Measurements from ENCODE around the gene MAFG. TPM values are rescaled to one million over a fixed set of nuclear protein-coding genes. Genes with fewer than 3 reads are reported as not detected.

MAFG gene
- total RNA-seq, 1 donor from 2014 or later: 13.9 TPM

DNA sequence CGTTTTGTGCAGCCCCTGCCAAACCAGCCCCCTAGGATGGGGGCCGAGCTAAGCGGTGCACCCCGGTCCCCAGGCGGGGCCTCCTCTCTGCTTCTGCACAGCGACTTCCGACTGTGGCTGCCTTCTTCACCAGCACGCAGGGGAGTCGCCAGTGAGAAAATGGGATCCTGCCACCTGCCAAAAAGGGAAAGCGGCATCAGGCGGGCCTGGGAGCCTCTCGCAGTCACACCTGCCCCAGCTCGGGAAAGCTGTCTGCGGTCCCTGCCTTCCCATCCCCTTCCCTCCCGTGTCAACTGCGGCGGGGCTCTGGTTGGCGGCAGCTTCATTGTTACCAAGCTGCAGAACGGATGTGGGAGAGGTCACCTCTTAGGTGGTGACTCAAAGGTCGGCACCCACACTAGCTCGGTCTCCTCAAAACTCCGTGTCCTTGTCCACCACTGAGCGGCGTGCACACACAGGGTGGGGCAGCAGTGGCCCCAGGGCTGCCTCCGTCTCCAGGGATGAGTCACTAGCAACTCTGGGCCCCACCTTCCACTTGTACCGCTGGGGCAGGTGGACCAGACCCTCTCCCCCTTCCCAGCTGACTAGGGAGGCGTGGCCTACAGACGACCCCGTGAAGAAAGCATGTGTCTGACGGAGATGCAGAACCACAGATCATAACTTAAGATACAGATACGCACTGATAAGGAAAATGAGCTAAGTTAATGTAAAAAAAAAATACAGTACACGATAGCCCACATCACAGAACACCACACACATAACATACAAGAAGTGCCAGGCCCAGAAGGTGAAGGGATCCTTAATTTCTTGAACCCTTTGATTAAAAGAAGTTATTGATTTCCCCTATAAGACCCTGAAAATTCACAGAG is 14.9 kb downstream of the MAFG start:
- DNase-seq (ENCODE audit: low spot score in 2 of 2) (no peak), FAIRE-seq (no peak)

DNA sequence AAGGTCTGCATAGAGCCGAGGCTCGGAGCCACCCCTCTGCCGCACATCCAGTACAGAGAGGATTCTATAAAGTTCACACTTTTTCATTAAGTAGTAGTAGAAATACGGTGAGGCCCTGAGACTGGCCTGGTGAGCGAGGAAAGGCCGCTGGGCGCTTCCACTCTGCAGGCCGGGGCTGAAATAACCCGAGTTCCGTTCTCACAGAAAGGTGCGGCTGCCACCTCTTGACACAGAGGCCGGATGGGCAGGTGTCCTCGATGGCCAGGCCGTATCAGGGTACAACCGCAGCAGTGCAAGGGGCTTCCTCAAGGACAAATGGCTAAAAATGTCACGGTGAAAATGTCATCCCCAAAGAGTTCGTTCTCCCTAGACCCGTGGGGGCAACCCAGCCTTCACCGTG is 15.6 kb downstream of the MAFG start:
- no peak for DNase-seq (ENCODE audit: low spot score in 2 of 2)
- FAIRE-seq: no peak

DNA sequence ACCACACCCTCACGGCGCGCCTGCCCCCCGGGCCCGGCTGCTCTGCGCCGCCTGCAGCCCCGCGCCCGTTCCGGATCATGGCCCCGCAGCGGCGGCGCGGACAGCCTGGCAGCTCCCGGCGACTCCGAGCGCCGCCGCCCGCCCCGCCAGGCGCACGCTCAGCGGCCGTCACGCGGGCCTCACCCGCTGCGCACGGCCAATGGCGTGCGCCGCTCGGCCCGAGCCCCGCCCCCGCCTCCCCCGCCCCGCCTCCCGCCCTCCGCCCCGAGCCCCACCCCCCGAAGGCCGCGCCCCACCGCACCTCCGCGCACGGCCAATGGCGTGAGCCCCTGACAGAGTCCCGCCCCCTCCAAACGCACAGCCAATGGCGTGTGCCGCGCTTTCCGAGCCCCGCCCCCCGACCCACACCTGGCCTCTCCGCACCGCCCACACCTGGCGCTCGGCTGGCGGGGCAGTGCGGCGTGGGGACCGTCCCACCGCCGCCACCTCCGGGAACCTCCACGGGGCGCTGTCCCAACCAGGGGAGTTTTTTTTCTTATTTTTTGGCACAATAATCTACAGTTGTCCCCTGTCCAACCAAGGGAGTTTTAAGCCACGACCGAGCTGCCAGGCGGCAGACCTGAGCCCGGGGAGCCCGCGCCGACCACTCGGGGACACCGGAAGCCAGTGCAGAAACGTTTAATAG is 16.1 kb downstream of the MAFG start, which contains the start of gene PCYT2:
TSS of gene PCYT2 (minus strand) at position 123 of the 685 bp plus-strand sequence. CDS start at position 79, 44 bp downstream.
- no peak for FAIRE-seq
- DNase-seq (ENCODE audit: low spot score in 2 of 2): peak; percentile 100

DNA sequence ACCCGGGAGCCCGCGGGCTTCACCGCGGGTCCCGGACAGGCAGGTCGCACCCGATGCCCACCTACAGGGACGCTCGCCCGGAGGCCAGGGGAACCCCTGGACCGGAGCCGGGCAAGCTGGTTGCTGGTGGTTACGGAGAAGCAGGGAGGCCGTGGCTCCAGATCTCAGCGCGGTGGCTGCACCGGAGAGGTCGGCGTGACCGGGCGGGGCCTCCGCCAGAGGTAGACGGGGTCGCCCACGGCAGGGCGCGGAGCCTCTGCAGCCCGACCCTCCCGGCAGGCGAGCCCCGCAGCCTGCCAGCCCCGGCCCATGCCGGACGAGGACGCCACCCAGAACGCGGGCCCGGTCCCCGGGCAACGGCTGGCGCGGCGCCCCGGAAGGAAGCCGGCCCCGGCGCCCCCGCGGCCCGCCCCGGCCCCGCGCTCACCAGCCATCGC is 16.7 kb downstream of the MAFG start:
- DNase-seq (ENCODE audit: low spot score in 2 of 2): no peak
- no peak for FAIRE-seq

DNA sequence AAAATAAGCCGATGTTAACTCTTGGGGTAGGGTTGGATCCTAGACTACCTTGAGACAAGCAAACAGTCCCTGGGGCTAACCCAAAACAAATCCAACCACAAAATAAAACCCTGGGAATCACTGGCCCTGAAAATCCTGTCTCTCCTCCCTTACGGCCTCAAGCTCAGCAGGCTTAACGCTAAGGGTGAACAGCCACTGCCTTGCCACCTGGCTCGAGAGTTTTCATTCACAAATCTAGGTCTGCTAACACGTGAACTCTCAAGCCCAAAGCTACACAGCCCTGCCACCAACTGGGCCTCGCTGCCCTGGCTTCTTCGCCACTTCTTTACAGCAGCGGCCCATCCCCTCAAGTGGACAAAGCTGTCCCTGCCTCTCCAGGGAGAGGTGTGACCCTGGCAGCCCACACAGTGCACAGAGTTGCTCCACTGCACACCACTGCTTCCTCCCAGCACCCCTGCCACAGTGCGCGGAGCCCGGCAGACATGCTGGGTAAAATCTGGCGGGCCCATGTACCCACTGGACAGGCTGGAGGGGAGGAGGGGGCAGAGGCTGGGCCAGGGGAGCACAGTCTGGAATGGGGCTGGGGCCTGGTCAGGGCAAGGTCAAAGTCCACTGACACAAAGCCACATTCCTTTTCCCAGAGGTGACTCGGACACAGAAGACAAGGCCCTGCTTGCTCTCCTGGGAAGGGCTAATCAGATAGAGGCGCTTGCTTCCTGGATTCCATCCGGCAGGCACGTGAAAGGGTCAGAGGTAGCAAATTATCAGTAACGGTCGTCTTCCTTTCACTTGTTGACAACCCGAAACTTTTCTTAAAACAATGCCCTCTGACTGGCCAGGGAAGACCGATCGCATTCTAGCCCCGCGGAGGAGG is 17.3 kb downstream of the MAFG start:
- DNase-seq (ENCODE audit: low spot score in 2 of 2) (no peak), FAIRE-seq (no peak)

DNA sequence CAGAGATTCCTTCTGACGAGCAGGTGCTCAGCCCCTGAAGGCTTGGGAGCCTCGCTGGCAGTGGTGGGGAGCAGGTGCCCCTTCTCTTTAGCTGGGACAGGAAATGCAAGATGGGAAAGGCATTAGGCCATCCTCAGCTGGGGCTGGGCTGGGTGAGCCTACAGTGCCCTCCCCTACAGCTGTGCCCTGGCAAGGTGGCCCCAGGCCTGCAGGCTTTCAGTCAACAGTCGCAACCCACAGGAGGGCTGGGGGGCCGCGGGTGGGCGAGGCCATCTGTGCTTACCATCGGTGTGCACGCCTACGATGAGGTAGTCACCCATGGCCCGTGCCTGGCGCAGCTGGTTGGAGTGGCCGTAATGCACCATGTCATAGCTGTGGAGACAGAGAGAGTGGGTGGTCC is 18.3 kb downstream of the MAFG start:
- FAIRE-seq (no peak), DNase-seq (ENCODE audit: low spot score in 2 of 2) (no peak)

DNA sequence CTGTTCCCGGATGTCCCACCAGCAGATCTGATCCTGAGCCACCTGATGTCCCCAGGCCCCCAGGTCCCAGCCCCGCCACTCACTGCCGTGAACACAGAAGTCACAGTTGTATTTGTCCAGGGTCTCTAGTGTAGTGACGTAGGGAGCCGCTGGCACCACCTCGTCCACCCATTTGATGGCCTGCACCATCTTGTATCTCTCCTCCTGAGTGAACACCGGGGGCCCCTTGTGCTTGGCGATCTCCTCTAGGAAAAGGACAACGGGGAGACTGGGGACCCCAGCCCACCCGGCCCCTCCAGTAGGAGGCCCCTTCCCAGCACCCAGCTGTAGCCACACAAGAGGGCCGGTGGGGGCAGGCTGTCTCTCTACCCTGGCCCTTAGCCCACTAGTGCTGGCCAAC is 18.7 kb downstream of the MAFG start:
- no peak for DNase-seq (ENCODE audit: low spot score in 2 of 2)
- FAIRE-seq: no peak

DNA sequence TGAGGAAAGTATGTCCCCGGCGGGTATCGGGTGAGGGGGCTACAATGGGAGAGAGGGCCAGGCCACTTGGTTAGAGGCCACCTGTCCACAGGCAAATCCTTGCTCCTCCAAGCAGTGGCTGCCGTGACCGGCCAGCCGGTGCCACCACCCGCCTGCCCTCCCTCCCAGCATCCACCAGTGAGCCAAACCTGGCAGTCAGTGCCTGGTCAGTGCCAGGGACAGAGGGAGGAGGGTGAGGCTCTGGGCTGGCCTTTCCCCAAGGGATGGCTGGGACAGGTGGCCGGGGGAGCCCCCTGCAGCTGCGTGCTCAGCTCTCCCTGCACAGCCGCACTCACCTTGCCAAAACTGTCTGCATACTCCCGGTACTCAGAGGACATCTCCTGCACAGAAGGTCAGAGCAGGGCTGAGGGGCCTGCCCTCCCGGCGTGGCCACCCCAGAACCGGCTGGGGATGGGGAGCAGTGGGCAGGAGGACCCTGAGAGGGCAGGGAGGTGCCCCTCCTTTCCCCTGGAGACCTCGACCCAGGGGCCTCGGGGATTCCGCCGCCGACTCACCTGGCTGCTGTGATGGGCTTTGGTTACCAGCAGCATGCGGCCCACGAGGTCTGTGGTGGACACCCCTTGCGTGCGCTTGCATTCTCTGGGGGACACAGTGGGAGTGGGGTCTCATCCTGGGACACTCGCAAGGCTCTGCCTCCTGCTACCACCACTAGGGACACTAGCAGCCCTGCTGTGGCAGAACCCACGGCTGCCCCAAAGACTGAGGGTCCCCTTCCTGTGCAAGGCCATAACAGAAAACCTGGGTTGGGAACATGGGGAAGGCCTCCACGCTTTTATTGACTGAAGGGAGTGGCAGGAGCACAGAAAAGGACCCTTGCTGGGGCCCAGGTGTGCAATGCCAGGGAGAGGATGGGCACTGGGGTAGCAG is 20.1 kb downstream of the MAFG start:
- FAIRE-seq: no peak
- DNase-seq (ENCODE audit: low spot score in 2 of 2): no peak

DNA sequence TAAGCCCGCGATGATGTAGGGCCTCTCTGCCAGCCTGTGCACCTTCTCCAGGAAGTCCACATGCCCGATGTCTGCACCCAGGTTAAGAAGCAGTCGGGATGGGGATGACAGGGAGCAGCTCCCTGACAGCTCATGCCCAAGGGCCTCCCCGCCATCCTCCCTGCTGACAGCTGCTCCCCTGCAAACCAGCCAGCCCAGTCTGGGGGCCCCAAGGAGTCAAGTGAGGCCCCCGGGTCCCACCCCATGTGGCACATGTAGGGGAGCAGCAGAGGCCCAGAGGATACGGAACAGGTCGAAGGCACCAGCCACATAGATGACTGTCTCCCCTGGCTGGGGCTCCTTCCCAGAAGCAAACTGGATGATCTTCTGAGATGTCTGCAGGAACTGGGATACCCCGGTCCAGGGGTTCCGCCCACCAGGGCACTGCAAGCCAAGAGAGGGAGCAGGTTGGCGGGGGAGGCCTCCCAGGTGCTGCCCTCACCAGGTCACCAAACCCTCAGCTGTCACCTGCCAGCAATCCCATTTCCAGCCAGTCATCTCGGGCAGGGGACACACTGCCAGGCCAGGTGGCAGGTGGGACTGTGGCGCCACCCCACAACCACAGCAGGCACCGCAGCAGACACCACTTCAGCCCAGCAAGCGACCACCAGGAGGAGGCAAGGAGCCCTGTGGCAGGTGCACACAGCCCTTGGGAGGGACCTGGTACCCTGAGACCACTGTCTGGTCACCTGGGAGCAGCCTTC is 20.9 kb downstream of the MAFG start:
- no peak for FAIRE-seq
- no peak for DNase-seq (ENCODE audit: low spot score in 2 of 2)

DNA sequence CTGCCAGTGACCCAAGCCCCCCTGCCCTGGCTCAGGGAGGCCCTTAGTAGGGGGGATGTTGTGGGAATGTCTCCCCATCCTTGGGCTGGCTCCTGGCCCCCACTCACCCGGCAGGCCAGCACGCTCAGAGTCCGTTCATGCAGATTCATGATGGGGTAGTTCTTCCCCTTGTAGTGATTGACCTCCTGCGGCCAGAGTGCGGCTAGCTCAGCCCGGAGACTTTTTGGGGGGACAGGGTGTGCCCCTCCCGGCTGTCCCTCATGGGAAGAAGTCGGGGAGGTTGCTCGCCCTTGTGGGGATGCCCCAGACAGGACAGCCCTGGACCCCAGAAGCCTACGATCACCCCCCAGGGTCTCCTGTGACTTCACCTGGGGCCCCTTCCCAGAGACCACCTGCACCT is 21.5 kb downstream of the MAFG start:
- no peak for DNase-seq (ENCODE audit: low spot score in 2 of 2)
- FAIRE-seq: no peak

DNA sequence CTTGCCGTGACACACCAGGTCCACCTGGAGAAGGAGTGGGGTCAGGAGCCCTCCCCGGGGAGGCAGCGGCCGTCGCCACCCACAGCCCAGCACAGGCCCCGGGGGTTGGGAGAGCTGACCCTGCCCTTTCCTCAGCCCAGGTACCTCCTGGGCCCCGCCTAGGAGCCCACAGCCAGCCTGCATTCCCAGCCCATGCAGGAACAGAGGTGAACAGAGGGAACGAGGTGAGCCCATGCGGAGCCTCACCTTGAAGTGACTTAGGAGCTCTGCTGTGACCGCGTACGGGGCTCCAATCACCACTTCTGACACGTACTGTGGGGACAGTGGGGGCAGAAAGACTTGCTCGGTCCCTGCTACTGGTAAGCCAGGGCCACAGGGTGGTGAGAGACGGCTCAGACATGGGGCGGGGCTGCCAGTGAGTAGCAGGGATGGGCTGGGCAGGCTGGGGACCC is 22.1 kb downstream of the MAFG start:
- no peak for FAIRE-seq

DNA sequence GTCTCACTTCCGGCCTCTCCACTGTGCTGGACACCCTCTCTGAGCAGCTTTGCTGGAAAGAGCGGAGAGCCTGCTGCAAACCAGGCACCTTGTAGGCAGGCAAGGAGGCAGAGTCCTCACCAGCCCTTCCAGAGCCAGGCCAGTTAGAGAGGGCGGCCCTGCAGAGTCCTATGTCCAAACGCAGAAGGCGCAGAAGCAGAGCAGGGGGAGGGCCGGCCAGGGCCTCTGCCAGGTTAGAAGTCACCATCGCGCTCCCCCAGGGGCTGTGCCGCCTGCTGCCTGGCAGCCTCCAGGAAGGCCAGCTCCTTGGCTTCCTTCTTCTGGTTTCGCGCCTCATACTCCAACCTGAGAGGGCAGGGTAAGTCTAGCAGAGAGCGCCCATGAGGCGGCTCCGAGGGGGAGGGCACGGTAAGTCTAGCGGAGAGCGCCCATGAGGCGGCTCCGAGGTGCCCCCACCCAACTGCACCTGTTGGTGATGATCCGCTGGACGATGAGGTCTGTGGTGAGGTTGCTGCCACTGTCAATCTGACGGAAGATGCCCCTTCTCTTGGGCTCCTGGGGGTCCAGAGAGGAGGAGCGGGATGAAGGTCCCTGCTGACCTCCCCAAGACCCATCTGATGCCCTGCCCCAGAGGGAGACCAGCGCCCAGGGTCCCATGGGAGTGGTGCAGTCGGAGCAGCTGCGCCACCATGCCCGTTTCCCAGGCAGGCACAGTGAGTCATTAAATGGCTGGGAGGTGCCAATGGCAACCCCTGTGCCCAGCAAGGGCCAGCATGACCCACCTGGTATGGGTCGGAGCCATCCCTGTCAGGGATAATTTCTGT is 22.7 kb downstream of the MAFG start:
- FAIRE-seq: no peak
- DNase-seq (ENCODE audit: low spot score in 2 of 2): no peak

More for the DNA sequence above, 22.1 kb downstream of the MAFG start:
- no peak for DNase-seq (ENCODE audit: low spot score in 2 of 2)

DNA sequence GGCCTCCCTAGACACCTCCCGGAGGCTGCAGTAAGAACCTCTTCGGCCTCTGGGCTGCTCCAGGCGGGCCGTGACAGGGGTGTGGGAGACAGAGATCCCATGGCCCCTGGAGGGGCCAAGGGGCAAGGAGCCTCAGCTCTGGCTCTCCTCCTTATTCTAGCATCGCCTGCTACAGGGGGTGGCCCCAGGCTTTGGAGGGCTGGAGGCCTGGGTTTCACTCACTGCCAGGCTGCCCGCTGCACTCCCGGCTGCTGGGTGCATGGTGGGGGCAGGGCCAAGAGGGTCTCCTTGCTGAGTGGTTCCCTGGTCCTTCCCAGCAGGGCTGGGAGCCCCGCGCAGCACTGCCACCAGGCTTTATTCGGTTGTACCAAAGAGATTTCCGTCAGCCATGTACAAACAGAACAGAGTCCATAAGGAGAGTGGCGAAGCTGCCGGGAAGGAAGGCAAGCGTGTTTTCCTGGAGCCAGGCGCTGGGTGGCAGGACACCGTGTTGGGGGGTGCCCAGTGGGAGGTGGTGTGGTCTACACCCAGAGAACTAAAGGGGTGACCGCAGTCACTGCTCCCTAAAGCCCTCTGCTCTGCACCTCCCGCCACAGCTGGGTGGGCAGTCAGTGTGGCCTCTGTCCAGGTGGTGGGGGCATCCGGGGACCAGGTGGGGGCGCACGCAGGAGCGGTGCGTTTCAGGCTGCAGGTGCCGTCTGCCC is 23.5 kb downstream of the MAFG start:
- DNase-seq (ENCODE audit: low spot score in 2 of 2) (no peak), FAIRE-seq (no peak)

DNA sequence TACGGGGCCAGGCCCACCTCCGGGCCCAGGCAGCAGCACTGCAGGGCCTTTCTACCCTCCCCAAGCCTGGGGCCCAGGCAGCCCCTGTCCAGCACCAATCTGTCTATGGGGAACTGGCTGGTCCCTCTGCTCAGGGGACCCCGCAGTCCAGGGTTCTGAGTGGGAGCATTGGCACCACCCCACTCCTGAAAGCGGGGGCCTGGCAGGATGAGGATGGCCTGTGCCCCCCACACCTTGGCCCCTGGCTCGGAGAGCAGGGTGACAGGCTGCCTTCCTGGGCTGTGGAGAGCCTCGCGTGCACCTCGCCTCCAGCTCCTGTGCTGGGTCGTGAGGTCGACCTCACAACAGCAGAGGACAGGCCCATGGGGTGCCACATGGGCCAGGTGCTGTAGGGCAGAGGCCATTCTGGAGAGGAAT is 24.1 kb downstream of the MAFG start:
- no peak for FAIRE-seq

DNA sequence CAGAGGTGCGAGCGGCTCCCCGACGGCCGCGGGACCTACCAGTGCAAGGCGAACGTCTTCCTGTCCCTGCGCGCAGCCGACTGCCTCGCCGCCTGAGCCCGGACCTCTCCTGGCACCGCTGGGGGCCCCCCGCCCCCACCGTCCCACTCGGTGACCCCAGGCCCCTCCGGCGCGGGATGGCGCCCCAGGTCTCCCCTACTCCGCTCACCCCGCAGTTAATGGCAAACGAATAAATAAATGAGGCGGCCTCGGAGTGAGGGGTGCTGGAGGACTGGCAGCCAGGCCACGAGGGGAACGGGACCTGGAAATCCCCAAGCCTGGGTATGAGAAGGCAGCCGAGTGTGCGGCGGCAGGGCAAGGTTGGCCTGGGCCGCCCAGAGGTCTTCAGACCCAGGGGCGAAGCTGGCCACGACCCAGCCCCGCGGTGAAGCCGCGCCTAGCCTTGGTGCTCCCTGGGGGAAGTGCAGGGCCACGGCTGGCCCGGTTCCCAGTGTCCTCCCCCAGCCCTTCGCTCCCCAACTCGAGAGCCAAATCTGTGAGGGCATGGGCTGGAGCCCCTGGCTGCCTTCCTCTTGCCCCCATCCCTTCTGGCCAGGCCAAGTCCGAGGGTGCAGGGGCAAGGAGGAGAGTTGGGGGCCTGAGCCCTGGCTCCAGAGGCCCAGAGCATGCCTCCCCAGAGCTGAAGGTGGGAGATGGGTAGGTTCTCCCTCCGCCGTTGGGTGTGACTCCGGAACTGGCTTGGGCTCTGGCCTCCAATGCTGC is 24.7 kb downstream of the MAFG start:
- FAIRE-seq (no peak), DNase-seq (ENCODE audit: low spot score in 2 of 2) (no peak)

More for the DNA sequence above, 24.1 kb downstream of the MAFG start:
- no peak for DNase-seq (ENCODE audit: low spot score in 2 of 2)

DNA sequence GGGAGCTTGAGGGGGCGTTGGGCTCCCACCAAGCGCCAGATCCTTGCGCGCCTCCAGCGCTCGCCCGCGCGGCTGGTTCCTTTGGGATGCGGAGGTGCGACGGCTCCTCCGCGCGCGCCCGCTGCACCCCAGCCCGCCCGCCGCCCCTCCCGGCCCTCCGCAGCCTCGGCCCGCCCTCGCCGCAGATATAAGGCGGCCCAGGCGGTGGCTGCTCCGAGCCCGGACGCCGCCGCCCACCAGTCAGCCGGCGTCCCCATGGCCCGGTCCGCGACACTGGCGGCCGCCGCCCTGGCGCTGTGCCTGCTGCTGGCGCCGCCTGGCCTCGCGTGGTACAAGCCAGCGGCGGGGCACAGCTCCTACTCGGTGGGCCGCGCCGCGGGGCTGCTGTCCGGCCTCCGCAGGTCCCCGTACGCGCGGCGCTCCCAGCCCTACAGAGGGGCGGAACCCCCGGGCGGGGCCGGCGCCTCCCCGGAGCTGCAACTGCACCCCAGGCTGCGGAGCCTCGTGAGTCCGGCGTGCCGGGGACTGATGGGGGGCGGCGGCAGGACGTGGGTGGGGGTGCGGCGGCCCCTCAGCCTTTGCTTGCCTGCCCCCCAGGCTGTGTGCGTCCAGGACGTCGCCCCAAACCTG is 25.4 kb downstream of the MAFG start, which contains the start of gene NPB:
TSS of gene NPB (plus strand) at position 216 of the 630 bp plus-strand sequence. CDS start at position 256, 40 bp downstream.
- DNase-seq (ENCODE audit: low spot score in 2 of 2): peak; percentile 67
- FAIRE-seq: no peak

Data from frontal cortex (tissue), 4 donors.